H1 (cell line): ENCODE results near the gene DCLK1. TPM values are rescaled to one million over a fixed set of nuclear protein-coding genes. Genes with fewer than 3 reads are reported as not detected.

Source experiments
- CTCF ChIA-PET: fragments of 300-600 bp; sonication (Branson Sonifier 250); formaldehyde crosslinking; loops from one replicate; lab custom pipeline; 2021; ENCODE audit not compliant: partially characterized antibody; lab: Charles Lee
- POLR2A ChIA-PET: fragments of 300-600 bp; sonication (Branson Sonifier 250); formaldehyde crosslinking; loops from one replicate; lab custom pipeline; 2021; ENCODE audit warnings: inconsistent platforms; ENCODE audit not compliant: partially characterized antibody; lab: Charles Lee
- DNase-seq, 2 experiments: peaks; one replicate each; pipeline versions ENCODE4 v3.0.0 to v3.0.0-alpha.2; 2010 to 2022; ENCODE audit warnings: low spot score in 2 of 2, low read depth in 1 of 2, mixed read lengths in 1 of 2
- FAIRE-seq: peaks from 2 replicates; lab custom pipeline; 2011; peaks lifted over from hg19 to GRCh38; lab: Jason Lieb, UNC
- H2AFZ ChIP-seq: 2 replicates; pipeline ENCODE4 v1.8.1; 2012; ENCODE audit warnings: low read length, inconsistent platforms
- H2AK5ac ChIP-seq: 2 replicates; pipeline ENCODE4 v1.6.1; 2013; ENCODE audit warnings: low read depth, low read length
- H2BK120ac ChIP-seq: replicated peaks from 2 replicates; pipeline ENCODE3; 2013; ENCODE audit warnings: low read depth, low read length, inconsistent platforms
- H2BK12ac ChIP-seq: 2 replicates; pipeline ENCODE4 v1.6.1; 2013; ENCODE audit warnings: low read depth, low read length
- H2BK15ac ChIP-seq: 2 replicates; pipeline ENCODE4 v1.6.1; 2013; ENCODE audit warnings: low read length
- H2BK20ac ChIP-seq: 2 replicates; pipeline ENCODE4 v1.6.1; 2013; ENCODE audit warnings: low read length
- H2BK5ac ChIP-seq: 2 replicates; pipeline ENCODE4 v1.6.1; 2013; ENCODE audit warnings: low read depth, low read length
- H3K14ac ChIP-seq: 2 replicates; pipeline ENCODE4 v1.6.1; 2013; ENCODE audit warnings: inconsistent platforms; ENCODE audit not compliant: insufficient read length
- H3K18ac ChIP-seq: 2 replicates; pipeline ENCODE4 v1.6.1; 2013; ENCODE audit warnings: low read length; ENCODE audit errors: extremely low read depth
- H3K23ac ChIP-seq: 2 replicates; pipeline ENCODE4 v1.6.1; 2013; ENCODE audit warnings: inconsistent platforms; ENCODE audit not compliant: insufficient read length
- H3K23me2 ChIP-seq: 2 replicates; pipeline ENCODE4 v1.6.1; 2013; ENCODE audit warnings: low read depth, low read length
- H3K27ac ChIP-seq: 2 replicates; pipeline ENCODE4 v1.6.1; 2011; ENCODE audit warnings: low read depth, low read length, inconsistent platforms
- H3K27me3 ChIP-seq, 4 experiments: replicated peaks in 1 of 4; 1 replicate in 1 of 4; 2 replicates in 3 of 4; pipeline versions ENCODE4 v1.6.1 to v1.8.1; 2011 to 2013; ENCODE audit warnings: low read length in 3 of 4, mild to moderate bottlenecking in 3 of 4, inconsistent platforms in 2 of 4, mixed read lengths in 2 of 4, moderate library complexity in 1 of 4; ENCODE audit not compliant: control insufficient read depth in 3 of 4, insufficient read depth in 3 of 4; ENCODE audit errors: extremely low read depth in 1 of 4
- H3K36me3 ChIP-seq, 4 experiments: 2 replicates each; pipeline versions ENCODE4 v1.6.1 to v1.8.1; 2011 to 2013; ENCODE audit warnings: mild to moderate bottlenecking in 4 of 4, low read length in 3 of 4, moderate library complexity in 2 of 4, control low read depth in 1 of 4, inconsistent platforms in 1 of 4; ENCODE audit not compliant: insufficient read depth in 4 of 4, control insufficient read depth in 2 of 4
- H3K4ac ChIP-seq: replicated peaks from 2 replicates; pipeline ENCODE3; 2013; ENCODE audit warnings: low read length, low read depth, mixed read lengths, inconsistent platforms; ENCODE audit not compliant: insufficient read length
- H3K4me1 ChIP-seq, 4 experiments: replicated peaks in 1 of 4; 1 replicate in 1 of 4; 2 replicates in 3 of 4; pipeline versions ENCODE4 v1.6.1 to v1.8.1; 2011 to 2013; ENCODE audit warnings: low read length in 3 of 4, inconsistent platforms in 2 of 4, mixed read lengths in 1 of 4; ENCODE audit not compliant: insufficient read depth in 4 of 4, control insufficient read depth in 3 of 4
- H3K4me2 ChIP-seq, 2 experiments: 2 replicates each; pipeline versions ENCODE4 v1.6.1 to v1.8.1; 2011 to 2013; ENCODE audit warnings: low read depth in 2 of 2, low read length in 2 of 2, control low read depth in 1 of 2, inconsistent platforms in 1 of 2, mild to moderate bottlenecking in 1 of 2; ENCODE audit not compliant: insufficient read depth in 1 of 2
- H3K4me3 ChIP-seq, 4 experiments: fragments of 200-600, 300-600 bp in 1 of 4; sonication (generic), shearing (Covaris generic), sonication (Bioruptor Twin) in 1 of 4; 2 replicates each; pipeline versions ENCODE4 v1.5.1 to v1.8.1; 2011 to 2016; ENCODE audit warnings: low read length in 4 of 4, low read depth in 3 of 4, control low read depth in 2 of 4, inconsistent platforms in 2 of 4, mild to moderate bottlenecking in 2 of 4, mixed read lengths in 1 of 4, moderate library complexity in 1 of 4; ENCODE audit not compliant: insufficient read depth in 2 of 4; ENCODE audit errors: extremely low read depth in 1 of 4
- H3K56ac ChIP-seq: replicated peaks from 2 replicates; pipeline ENCODE3; 2013; ENCODE audit warnings: low read depth, mild to moderate bottlenecking, mixed read lengths, low read length, inconsistent platforms; ENCODE audit not compliant: insufficient read length
- H3K79me1 ChIP-seq: 2 replicates; pipeline ENCODE4 v1.6.1; 2013; ENCODE audit warnings: low read depth, low read length, control low read depth
- H3K79me2 ChIP-seq, 2 experiments: 2 replicates each; pipeline versions ENCODE4 v1.6.1 to v1.8.1; 2012 to 2013; ENCODE audit warnings: low read length in 2 of 2, mild to moderate bottlenecking in 2 of 2, inconsistent platforms in 1 of 2; ENCODE audit not compliant: insufficient read depth in 2 of 2, control insufficient read depth in 1 of 2
- H3K9ac ChIP-seq, 4 experiments: replicated peaks in 1 of 4; 1 replicate in 1 of 4; 2 replicates in 3 of 4; pipeline versions ENCODE4 v1.6.1 to v1.8.1; 2011 to 2013; ENCODE audit warnings: low read depth in 3 of 4, low read length in 3 of 4, control low read depth in 2 of 4, mild to moderate bottlenecking in 2 of 4, moderate library complexity in 2 of 4, inconsistent platforms in 1 of 4; ENCODE audit errors: extremely low read depth in 1 of 4
- H3K9me3 ChIP-seq, 2 experiments: 2 replicates each; pipeline versions ENCODE4 v1.6.1 to v1.8.1; 2012 to 2013; ENCODE audit warnings: mild to moderate bottlenecking in 2 of 2, moderate library complexity in 2 of 2, control low read depth in 1 of 2, inconsistent platforms in 1 of 2, low read depth in 1 of 2, low read length in 1 of 2, mixed read lengths in 1 of 2; ENCODE audit not compliant: insufficient read depth in 2 of 2
- H4K20me1 ChIP-seq, 2 experiments: replicated peaks in 1 of 2; 2 replicates each; pipeline versions ENCODE3 to v1.8.1; 2011 to 2013; ENCODE audit warnings: inconsistent platforms in 2 of 2, low read length in 2 of 2, mild to moderate bottlenecking in 1 of 2; ENCODE audit not compliant: insufficient read depth in 2 of 2, control insufficient read depth in 1 of 2
- H4K5ac ChIP-seq: 2 replicates; pipeline ENCODE4 v1.6.1; 2013; ENCODE audit warnings: low read length, low read depth, mixed read lengths, inconsistent platforms; ENCODE audit not compliant: insufficient read length
- H4K8ac ChIP-seq: 2 replicates; pipeline ENCODE4 v1.8.0; 2013; ENCODE audit warnings: mild to moderate bottlenecking, moderate library complexity, low read length, inconsistent platforms; ENCODE audit not compliant: insufficient read depth; ENCODE audit errors: extremely low read depth
- H4K91ac ChIP-seq: replicated peaks from 2 replicates; pipeline ENCODE3; 2013; ENCODE audit warnings: low read length, mixed read lengths, inconsistent platforms; ENCODE audit not compliant: insufficient read length
- BCL11A ChIP-seq, 2 experiments: IDR thresholded peaks; one replicate each; pipeline ENCODE4 v1.6.1; 2011; ENCODE audit warnings: low read depth in 2 of 2, low read length in 2 of 2, mild to moderate bottlenecking in 2 of 2
- CBX5 ChIP-seq: fragments of 300-800, 300-1000 bp; sonication (generic); IDR thresholded peaks from 2 replicates; pipeline ENCODE4 v1.7.1; 2016; ENCODE audit warnings: antibody characterized with exemption, low read length, low read depth
- CBX8 ChIP-seq: fragments of 300-800, 300-1000 bp; sonication (generic); IDR thresholded peaks from 2 replicates; pipeline ENCODE4 v1.7.1; 2016; ENCODE audit warnings: low read depth, low read length, borderline replicate concordance
- EP300 ChIP-seq, 2 experiments: IDR thresholded peaks; 1 replicate in 1 of 2; 2 replicates in 1 of 2; pipeline ENCODE4 v1.6.1; 2011 to 2012; ENCODE audit warnings: low read depth in 2 of 2, low read length in 2 of 2, mild to moderate bottlenecking in 2 of 2, borderline replicate concordance in 1 of 2, inconsistent platforms in 1 of 2, moderate library complexity in 1 of 2
- JUND ChIP-seq: IDR thresholded peaks from 2 replicates; pipeline ENCODE4 v1.6.1; 2011; ENCODE audit warnings: mild to moderate bottlenecking, improper control_type of control experiment, low read length
- KDM1A ChIP-seq: fragments of 200-600, 300-600 bp; sonication (generic); IDR thresholded peaks from 2 replicates; pipeline ENCODE4 v1.7.1; 2016; ENCODE audit warnings: mild to moderate bottlenecking, low read length, borderline replicate concordance
- KDM4A ChIP-seq: IDR thresholded peaks from one replicate; pipeline ENCODE4 v1.7.1; 2012; ENCODE audit warnings: low read depth, mild to moderate bottlenecking, moderate library complexity, low read length, inconsistent platforms; ENCODE audit not compliant: severe bottlenecking
- MAX ChIP-seq: IDR thresholded peaks from 2 replicates; pipeline ENCODE4 v1.6.1; 2012; ENCODE audit warnings: inconsistent platforms
- POLR2A ChIP-seq, 2 experiments: IDR thresholded peaks; 1 replicate in 1 of 2; 2 replicates in 1 of 2; pipeline ENCODE4 v1.6.1; 2011; ENCODE audit warnings: low read depth in 2 of 2, low read length in 2 of 2, mild to moderate bottlenecking in 2 of 2; ENCODE audit errors: control extremely low read depth in 1 of 2
- SAP30 ChIP-seq: fragments of 300-600 bp; sonication (generic); IDR thresholded peaks from 2 replicates; pipeline ENCODE4 v1.7.1; 2012; ENCODE audit warnings: low read length, moderate library complexity, mild to moderate bottlenecking, inconsistent platforms; ENCODE audit not compliant: insufficient read depth, insufficient replicate concordance
- SRF ChIP-seq: IDR thresholded peaks from 2 replicates; pipeline ENCODE4 v1.6.1; 2011; ENCODE audit warnings: mild to moderate bottlenecking, low read depth, low read length, moderate library complexity
- SUZ12 ChIP-seq: fragments of 200-600 bp; sonication (generic); IDR thresholded peaks from 2 replicates; pipeline ENCODE4 v1.6.1; 2012; ENCODE audit warnings: mild to moderate bottlenecking, inconsistent platforms, low read length, moderate library complexity, mixed read lengths
- TCF12 ChIP-seq: IDR thresholded peaks from 2 replicates; pipeline ENCODE4 v1.6.1; 2011; ENCODE audit warnings: low read depth, mild to moderate bottlenecking, low read length
- TEAD4 ChIP-seq: IDR thresholded peaks from 2 replicates; pipeline ENCODE4 v1.6.1; 2012; ENCODE audit warnings: low read depth, low read length, inconsistent platforms, mixed read lengths
- WGBS, 2 experiments: shearing (Covaris generic) in 1 of 2; methylation state at CpG; one replicate each; pipeline versions ENCODE4 v1.1.6 to v1.1.7; 2013 to 2015; ENCODE audit warnings: low lambda C conversion rate in 2 of 2, mixed read lengths in 2 of 2, inconsistent platforms in 1 of 2, low coverage in 1 of 2, missing lambda C conversion rate in 1 of 2; ENCODE audit not compliant: insufficient replicate concordance in 2 of 2, insufficient coverage in 1 of 2, insufficient read length in 1 of 2; ENCODE audit errors: extremely low coverage in 1 of 2, missing lambda C conversion rate in 1 of 2; 5-methylcytosine and 5-hydroxymethylcytosine counted together
- polyA plus RNA-seq, 7 experiments: library from polyadenylated mRNA; depleted of rRNA in 3 of 7; stranded (reverse) in 5 of 7; unstranded in 2 of 7; fragments of >200 nt in 5 of 7; fragments of 200-250 nt in 2 of 7; gene quantifications; 1 replicate in 5 of 7; 2 replicates in 1 of 7; 4 replicates in 1 of 7; pipeline versions ENCODE4 v1.2.1 to v1.2.3, GENCODE V29; 2011 to 2013; ENCODE audit warnings: missing spikeins in 2 of 7, mixed read lengths in 2 of 7
- total RNA-seq: library from RNA; stranded (reverse); fragmentation: NEBNext Ultra II Directional; extraction: Animal tissue kit (Norgen Biotek cat#: 25700); gene quantifications from 2 replicates; pipeline ENCODE4 v1.2.1, GENCODE V29; 2021

Gene DCLK1
- total and polyA plus RNA-seq, 2 of the 8 experiments (the other 6 are each of a cell fraction or from before 2014, with no cell fraction given): 22.8 to 41.0 TPM

DNA sequence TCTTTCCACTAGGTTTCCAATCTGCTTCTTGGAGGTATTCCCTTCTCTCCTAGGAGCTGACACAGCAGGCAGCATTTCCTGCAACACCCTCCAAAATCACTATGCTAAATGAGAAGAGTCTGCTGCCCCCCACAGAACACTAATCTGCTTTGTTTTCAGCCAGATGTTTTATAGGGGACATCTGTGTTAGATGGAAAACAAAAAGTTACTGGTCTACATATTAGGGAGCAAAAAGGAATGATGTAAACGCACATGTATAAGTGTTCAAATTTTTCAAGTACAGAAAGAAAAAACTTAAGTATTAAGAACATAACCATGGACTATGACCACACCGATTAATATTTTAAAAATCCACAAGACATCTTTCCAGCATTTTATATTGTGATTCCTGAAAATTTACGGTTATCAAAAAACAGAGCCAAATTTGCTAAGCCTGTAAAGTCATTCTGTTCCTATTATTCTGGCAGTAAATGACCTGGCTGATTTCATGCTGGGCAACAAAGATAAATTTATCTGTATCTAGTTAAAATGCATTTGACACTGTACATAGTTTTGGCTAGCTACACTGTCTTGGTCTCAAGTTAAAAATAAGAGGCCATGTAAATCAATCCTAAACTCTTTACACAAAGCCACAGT is 63.3 kb downstream of the DCLK1 start:
- Histone ChIP-seq H3K14ac (no peak overlapping the region), H2BK15ac (no peak overlapping the region)
- FAIRE-seq: no peak
- no peak for TF ChIP-seq SRF
- TF ChIP-seq KDM4A: no peak
- no peak for TF ChIP-seq MAX
- no peak for TF ChIP-seq POLR2A (IDR thresholded peaks at IDR 0.05; ENCODE audit: control extremely low read depth in 1 of 2, low read depth in 2 of 2, low read length in 2 of 2)
- TF ChIP-seq BCL11A (IDR thresholded peaks at IDR 0.05; ENCODE audit: low read depth in 2 of 2, low read length in 2 of 2): no peak
- no peak for TF ChIP-seq KDM1A
- TF ChIP-seq SUZ12: no peak
- no peak for TF ChIP-seq EP300 (IDR thresholded peaks at IDR 0.05; ENCODE audit: borderline replicate concordance in 1 of 2, low read depth in 2 of 2, low read length in 2 of 2)
- TF ChIP-seq SAP30: no peak
- no peak for TF ChIP-seq CBX5
- TF ChIP-seq TCF12: no peak
- no peak for TF ChIP-seq JUND
- no peak for TF ChIP-seq CBX8
- no peak for TF ChIP-seq TEAD4

More for the DNA sequence above, 63.3 kb downstream of the DCLK1 start:
- H4K20me1 ChIP-seq: no peaks in the 10 kb centered on the region
- no peak overlapping the region for H3K23ac ChIP-seq
- no peak overlapping the region for H3K56ac ChIP-seq
- H2BK120ac ChIP-seq: no peak overlapping the region
- H3K9me3 ChIP-seq: no peaks in the 10 kb centered on the region
- H4K91ac ChIP-seq: no peak overlapping the region
- H3K9ac ChIP-seq: no peak overlapping the region
- no peak overlapping the region for H3K4ac ChIP-seq
- no peak overlapping the region for H3K18ac ChIP-seq
- no peaks in the 10 kb centered on the region for H3K36me3 ChIP-seq
- ChIA-PET POLR2A (no interaction called here), CTCF (interaction anchor here (0.7 to 2.7 kb wide), 2 partner anchors 9 to 11 kb away, joined by 3 to 8 read pairs; no protein-coding TSS in a partner anchor)
- H3K4me1 ChIP-seq: peaks cover 0 to 3% (median 0%) of the 10 kb centered on the region in 4 experiments; a peak in 3 of 7 replicates
- H3K4me3 ChIP-seq: no peak overlapping the region
- H2BK12ac ChIP-seq: no peak overlapping the region
- H2BK5ac ChIP-seq: no peak overlapping the region
- 62% methylated on average over 3 of the region's 3 CpGs; no CpG with 5 or more reads in 1 of the 2 experiments for WGBS, 2 experiments
- H3K4me2 ChIP-seq: no peak overlapping the region
- H2BK20ac ChIP-seq: no peak overlapping the region
- no peak overlapping the region for H3K27ac ChIP-seq
- no peak overlapping the region for H4K5ac ChIP-seq
- H3K79me2 ChIP-seq: no peaks in the 10 kb centered on the region
- no peaks in the 10 kb centered on the region for H3K23me2 ChIP-seq
- H2AK5ac ChIP-seq: no peak overlapping the region
- DNase-seq: no peak
- H2AFZ ChIP-seq: no peak overlapping the region
- H4K8ac ChIP-seq: no peak overlapping the region
- H3K79me1 ChIP-seq: no peaks in the 10 kb centered on the region
- H3K27me3 ChIP-seq: no peaks in the 10 kb centered on the region
